Endodermal cell (in vitro differentiated cells): Measurements from ENCODE around the gene PPBP. TPM values are rescaled to one million over a fixed set of nuclear protein-coding genes. Genes with fewer than 3 reads are reported as not detected.

Source experiments
- DNase-seq: peaks from one replicate; pipeline ENCODE4 v3.0.0-alpha.2; 2017
- H3K27ac ChIP-seq: 2 replicates; pipeline ENCODE4 v1.5.1; 2013; ENCODE audit warnings: mild to moderate bottlenecking, low read depth, low read length, moderate library complexity
- H3K27me3 ChIP-seq: 2 replicates; pipeline ENCODE4 v1.6.1; 2013; ENCODE audit warnings: mild to moderate bottlenecking, low read length, moderate library complexity; ENCODE audit not compliant: insufficient read depth, control insufficient read depth, poor library complexity, severe bottlenecking
- H3K36me3 ChIP-seq: 2 replicates; pipeline ENCODE4 v1.7.0; 2013; ENCODE audit warnings: mild to moderate bottlenecking, low read length, moderate library complexity; ENCODE audit not compliant: control insufficient read depth, insufficient read depth
- H3K4me1 ChIP-seq: one replicate; pipeline ENCODE4 v1.7.0; 2013; ENCODE audit warnings: low read length; ENCODE audit not compliant: control insufficient read depth, insufficient read depth
- H3K4me3 ChIP-seq: 2 replicates; pipeline ENCODE4 v1.5.1; 2013; ENCODE audit warnings: mild to moderate bottlenecking, low read length, moderate library complexity
- H3K9ac ChIP-seq: 2 replicates; pipeline ENCODE4 v1.6.1; 2013; ENCODE audit warnings: mild to moderate bottlenecking, low read length, moderate library complexity; ENCODE audit not compliant: poor library complexity, severe bottlenecking; ENCODE audit errors: extremely low read depth
- H3K9me3 ChIP-seq: 2 replicates; pipeline ENCODE4 v1.6.1; 2013; ENCODE audit warnings: mild to moderate bottlenecking, low read length, moderate library complexity; ENCODE audit not compliant: control insufficient read depth
- H3K27ac Mint-ChIP-seq: 2 replicates; pipeline ENCODE4 v1.8.0; 2020; ENCODE audit warnings: mixed read lengths
- H3K27me3 Mint-ChIP-seq: 2 replicates; pipeline ENCODE4 v1.8.0; 2021; ENCODE audit warnings: mild to moderate bottlenecking, mixed read lengths; ENCODE audit not compliant: insufficient read depth
- H3K36me3 Mint-ChIP-seq: 2 replicates; pipeline ENCODE4 v1.8.0; 2020; ENCODE audit warnings: low read depth, mixed read lengths
- H3K4me1 Mint-ChIP-seq: 2 replicates; pipeline ENCODE4 v1.8.0; 2020; ENCODE audit warnings: mixed read lengths
- H3K4me3 Mint-ChIP-seq: 2 replicates; pipeline ENCODE4 v1.8.0; 2020; ENCODE audit warnings: mild to moderate bottlenecking, moderate library complexity, mixed read lengths
- H3K9me3 Mint-ChIP-seq: 2 replicates; pipeline ENCODE4 v1.8.0; 2020; ENCODE audit warnings: mild to moderate bottlenecking, mixed read lengths
- CTCF ChIP-seq: fragments of 200-600 bp; sonication (generic); conservative IDR thresholded peaks from 2 replicates; pipeline ENCODE4 v1.5.0; 2021; ENCODE audit warnings: antibody characterized with exemption, mild to moderate bottlenecking
- total RNA-seq, 2 donors: library from RNA; stranded (reverse); fragmentation: NEBNext Ultra II Directional in 1 of 2; extraction: Animal tissue kit (Norgen Biotek cat#: 25700) in 1 of 2; gene quantifications; 2 replicates in 1 of 2; 3 replicates in 1 of 2; pipeline ENCODE4 v1.2.1, GENCODE V29; 2021

PPBP gene
- total RNA-seq, 2 donors from 2014 or later = not detected

GRCh38 chr4:74032064-74032463 is 44.1 kb upstream of the PPBP start:
- H3K27ac ChIP-seq = no peak overlapping the region
- Mint-ChIP-seq H3K4me3 (no peak overlapping the region), H3K4me1 (peaks cover 2% of the 10 kb centered on the region), H3K36me3 (no peaks in the 10 kb centered on the region), H3K27me3 (peaks cover 3% of the 10 kb centered on the region), H3K9me3 (no peaks in the 10 kb centered on the region), H3K27ac (no peak overlapping the region)
- no peak for DNase-seq
- H3K9ac ChIP-seq = no peak overlapping the region
- TF ChIP-seq CTCF = no peak
- no peaks in the 10 kb centered on the region for H3K36me3 ChIP-seq
- no peaks in the 10 kb centered on the region for H3K27me3 ChIP-seq
- no peak overlapping the region for H3K4me3 ChIP-seq
- no peaks in the 10 kb centered on the region for H3K9me3 ChIP-seq
- H3K4me1 ChIP-seq = no peaks in the 10 kb centered on the region

- Mint-ChIP-seq H3K27ac (no peak overlapping the region), H3K4me3 (no peak overlapping the region), H3K4me1 (no peaks in the 10 kb centered on the region), H3K27me3 (peaks cover 3% of the 10 kb centered on the region), H3K9me3 (no peaks in the 10 kb centered on the region), H3K36me3 (no peaks in the 10 kb centered on the region)
- H3K9ac ChIP-seq = no peak overlapping the region
- no peak overlapping the region for H3K27ac ChIP-seq
- DNase-seq = no peak
- H3K4me3 ChIP-seq = no peak overlapping the region
- H3K4me1 ChIP-seq = no peaks in the 10 kb centered on the region
- H3K27me3 ChIP-seq = no peaks in the 10 kb centered on the region
- no peak for TF ChIP-seq CTCF
- H3K9me3 ChIP-seq = no peaks in the 10 kb centered on the region
- no peaks in the 10 kb centered on the region for H3K36me3 ChIP-seq
Measured at GRCh38 chr4:74031576-74031975, 43.6 kb upstream of the PPBP start.

- no peaks in the 10 kb centered on the region for H3K9me3 Mint-ChIP-seq
- H3K4me3 Mint-ChIP-seq = no peak overlapping the region
- H3K9ac ChIP-seq = no peak overlapping the region
Measured at GRCh38 chr4:74030285-74030684, 42.3 kb upstream of the PPBP start.

More at GRCh38 chr4:74030285-74030684, 42.3 kb upstream of the PPBP start:
- no peak for TF ChIP-seq CTCF
- Histone ChIP-seq H3K9me3 (no peaks in the 10 kb centered on the region), H3K4me1 (no peaks in the 10 kb centered on the region), H3K27me3 (no peaks in the 10 kb centered on the region), H3K4me3 (no peak overlapping the region), H3K27ac (no peak overlapping the region), H3K36me3 (no peaks in the 10 kb centered on the region)
- Mint-ChIP-seq H3K36me3 (no peaks in the 10 kb centered on the region), H3K27ac (no peak overlapping the region), H3K4me1 (no peaks in the 10 kb centered on the region), H3K27me3 (no peaks in the 10 kb centered on the region)
- DNase-seq = no peak
